OCI-LY3 (cell line): Measurements from ENCODE around the gene GPNMB.

Experiments used
- CTCF ChIP-seq: fragments of 200-600, 300-600 bp; sonication (generic); IDR thresholded peaks from 2 replicates; pipeline ENCODE4 v1.5.1; 2014; ENCODE audit warnings: antibody characterized with exemption, low read length, low read depth
- EZH2phosphoT487 ChIP-seq: fragments of 200-600 bp; shearing (Covaris generic); IDR thresholded peaks from 2 replicates; pipeline ENCODE4 v1.6.1; 2018; ENCODE audit warnings: antibody characterized with exemption, mixed run types, low read depth

- no peak for TF ChIP-seq CTCF
- TF ChIP-seq EZH2phosphoT487 = no peak
These were observed 1.2 kb downstream of the GPNMB start for GRCh38 chr7:23247603-23248335.
